HepG2 (cell line): ENCODE results near the gene ADORA3.
"Not testable (repeated sequence)": the region's sequence is repeated elsewhere in the genome, so short reads cannot be mapped to it uniquely, and the experiment has no call there.

ENCODE experiments used
- ARID3A ChIP-seq: IDR thresholded peaks from 2 replicates; pipeline ENCODE4 v1.6.1; 2012; ENCODE audit warnings: low read depth, low read length, improper control_type of control experiment
- CBFB ChIP-seq: sonication (generic); formaldehyde crosslinking; IDR thresholded peaks from 2 replicates; pipeline ENCODE4 v1.4.0; 2020; ENCODE audit warnings: missing genetic modification reagents
- ELF1 ChIP-seq: sonication (generic); formaldehyde crosslinking; IDR thresholded peaks from 2 replicates; pipeline ENCODE4 v1.4.0; 2020; ENCODE audit warnings: missing genetic modification reagents
- ELF4 ChIP-seq: sonication (generic); formaldehyde crosslinking; IDR thresholded peaks from 2 replicates; pipeline ENCODE4 v1.5.0; 2020; ENCODE audit warnings: missing genetic modification reagents, mild to moderate bottlenecking, moderate library complexity, borderline replicate concordance
- EP300 ChIP-seq, 3 experiments: sonication (generic) in 1 of 3; formaldehyde crosslinking in 1 of 3; IDR thresholded peaks; 2 replicates each; pipeline versions ENCODE4 v1.5.1 to v1.6.1; 2011 to 2020; ENCODE audit warnings: low read depth in 2 of 3, low read length in 2 of 3, borderline replicate concordance in 1 of 3, improper control_type of control experiment in 1 of 3, mild to moderate bottlenecking in 1 of 3, missing genetic modification reagents in 1 of 3, moderate library complexity in 1 of 3
- ETS1 ChIP-seq: sonication (generic); formaldehyde crosslinking; IDR thresholded peaks from 2 replicates; pipeline ENCODE4 v1.4.0; 2020; ENCODE audit warnings: missing genetic modification reagents
- EZH2 ChIP-seq: conservative IDR thresholded peaks from 2 replicates; pipeline ENCODE4 v1.6.1; 2012; ENCODE audit warnings: mild to moderate bottlenecking, low read depth, low read length, moderate library complexity
- JUNB ChIP-seq: sonication (generic); formaldehyde crosslinking; IDR thresholded peaks from 2 replicates; pipeline ENCODE4 v1.8.0; 2022; ENCODE audit warnings: missing genetic modification reagents, mild to moderate bottlenecking, borderline replicate concordance
- MBD4 ChIP-seq: IDR thresholded peaks from 2 replicates; pipeline ENCODE4 v1.6.1; 2012; ENCODE audit warnings: low read length, inconsistent platforms, borderline replicate concordance
- RARA ChIP-seq: IDR thresholded peaks from 2 replicates; pipeline ENCODE4 v1.6.1; 2016; ENCODE audit warnings: missing genetic modification reagents, missing compliant biosample characterization
- ZFX ChIP-seq: sonication (generic); formaldehyde crosslinking; IDR thresholded peaks from 2 replicates; pipeline ENCODE4 v1.4.0; 2020; ENCODE audit warnings: mild to moderate bottlenecking, low read depth, missing genetic modification reagents, moderate library complexity
- TF ChIP-seq, protein P1 (sequence below): sonication (generic); formaldehyde crosslinking; IDR thresholded peaks from 2 replicates; pipeline ENCODE4 v1.5.0; 2020; ENCODE audit warnings: mild to moderate bottlenecking, missing genetic modification reagents, moderate library complexity

DNA sequence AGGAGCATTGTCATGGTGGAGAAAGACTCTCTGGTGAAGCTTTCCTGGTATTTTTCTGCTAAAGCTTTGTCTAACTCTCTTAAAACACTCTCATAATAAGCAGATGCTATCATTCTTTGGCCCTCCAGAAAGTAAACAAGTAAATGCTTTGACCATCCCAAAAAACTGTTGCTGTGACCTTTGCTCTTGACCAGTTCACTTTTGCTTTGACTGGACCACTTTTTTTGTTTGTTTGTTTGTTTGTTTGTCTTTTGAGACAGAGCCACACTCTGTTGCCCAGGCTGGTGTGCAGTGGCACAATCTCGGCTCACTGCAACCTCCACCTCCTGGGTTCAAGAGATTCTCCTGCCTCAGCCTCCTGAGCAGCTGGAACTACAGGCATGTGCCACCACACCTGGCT is 44.4 kb upstream of the ADORA3 start:
- TF ChIP-seq ZFX; ETS1 (CRISPR knock-in tag); CBFB (CRISPR knock-in tag); MBD4; ELF4 (CRISPR knock-in tag); ARID3A; ELF1 (CRISPR knock-in tag); EZH2; EP300 (IDR thresholded peaks at IDR 0.05; ENCODE audit: low read depth in 2 of 2, low read length in 2 of 2); EP300 (CRISPR knock-in tag; IDR thresholded peaks at IDR 0.05; ENCODE audit: borderline replicate concordance); RARA (CRISPR knock-in tag); JUNB (CRISPR knock-in tag): not testable (repeated sequence)
- TF ChIP-seq, protein P1, sequence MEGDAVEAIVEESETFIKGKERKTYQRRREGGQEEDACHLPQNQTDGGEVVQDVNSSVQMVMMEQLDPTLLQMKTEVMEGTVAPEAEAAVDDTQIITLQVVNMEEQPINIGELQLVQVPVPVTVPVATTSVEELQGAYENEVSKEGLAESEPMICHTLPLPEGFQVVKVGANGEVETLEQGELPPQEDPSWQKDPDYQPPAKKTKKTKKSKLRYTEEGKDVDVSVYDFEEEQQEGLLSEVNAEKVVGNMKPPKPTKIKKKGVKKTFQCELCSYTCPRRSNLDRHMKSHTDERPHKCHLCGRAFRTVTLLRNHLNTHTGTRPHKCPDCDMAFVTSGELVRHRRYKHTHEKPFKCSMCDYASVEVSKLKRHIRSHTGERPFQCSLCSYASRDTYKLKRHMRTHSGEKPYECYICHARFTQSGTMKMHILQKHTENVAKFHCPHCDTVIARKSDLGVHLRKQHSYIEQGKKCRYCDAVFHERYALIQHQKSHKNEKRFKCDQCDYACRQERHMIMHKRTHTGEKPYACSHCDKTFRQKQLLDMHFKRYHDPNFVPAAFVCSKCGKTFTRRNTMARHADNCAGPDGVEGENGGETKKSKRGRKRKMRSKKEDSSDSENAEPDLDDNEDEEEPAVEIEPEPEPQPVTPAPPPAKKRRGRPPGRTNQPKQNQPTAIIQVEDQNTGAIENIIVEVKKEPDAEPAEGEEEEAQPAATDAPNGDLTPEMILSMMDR (CRISPR knock-in tag) = not testable (repeated sequence)
